Erythroblast (primary cell): ENCODE results near the gene ZKSCAN5.

ENCODE experiments used
- GATA1 ChIP-seq: IDR thresholded peaks from 2 replicates; pipeline ENCODE4 v1.6.1; 2011; ENCODE audit warnings: low read depth, mild to moderate bottlenecking, control low read depth, low read length, moderate library complexity
- POLR2A ChIP-seq: IDR thresholded peaks from 2 replicates; pipeline ENCODE4 v1.6.1; 2011; ENCODE audit warnings: mild to moderate bottlenecking, low read length

DNA sequence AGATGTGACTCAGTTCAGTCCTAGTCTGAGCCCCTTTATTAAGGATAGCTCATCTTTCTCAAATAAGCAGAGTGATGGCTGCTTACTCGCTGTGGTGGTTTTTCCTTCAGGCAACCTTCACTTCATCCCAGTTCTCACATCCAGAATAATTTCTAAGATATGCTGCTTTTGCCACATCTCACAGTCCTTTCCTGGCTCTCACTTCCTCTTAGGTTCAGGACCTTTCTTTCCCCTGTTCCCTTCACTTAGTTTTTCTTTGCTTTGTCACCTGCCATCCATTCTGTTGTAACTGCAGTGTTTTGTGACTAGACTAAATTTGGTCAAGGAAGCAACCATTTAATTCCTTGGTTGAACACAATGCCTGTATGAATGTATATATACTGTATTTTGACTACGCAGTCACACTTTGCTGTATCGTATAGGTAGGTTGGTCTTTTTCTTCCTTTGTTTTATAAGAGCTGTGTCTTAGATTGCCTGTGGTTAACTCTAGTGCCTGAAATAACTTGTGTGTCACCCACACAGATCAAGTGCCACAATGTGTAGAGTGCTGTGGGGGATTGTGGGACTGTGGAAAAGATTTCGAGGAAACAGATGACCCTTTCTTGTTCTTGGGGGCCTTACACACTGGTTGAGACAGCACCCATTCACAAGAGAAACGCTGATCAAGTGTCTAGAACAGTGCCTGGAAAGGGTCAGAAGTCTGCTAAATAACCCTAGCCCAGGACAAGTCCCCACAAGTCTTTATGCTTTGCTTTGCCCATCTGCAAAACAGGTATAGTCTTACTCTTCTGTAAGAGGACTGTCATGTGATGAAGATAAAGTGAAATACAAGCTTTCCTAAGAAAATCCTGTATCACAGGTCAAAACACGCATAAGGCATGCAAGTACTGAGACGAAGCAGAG lies 56.6 kb downstream of the ZKSCAN5 start:
- TF ChIP-seq POLR2A = no peak
- no peak for TF ChIP-seq GATA1
